Liver (tissue), 9 donors: ENCODE results near the gene ZRANB1. TPM values are rescaled to one million over a fixed set of nuclear protein-coding genes. Genes with fewer than 3 reads are reported as not detected.

Source experiments
- DNase-seq: peaks from one replicate; pipeline ENCODE4 v3.0.0-alpha.2; 2017; ENCODE audit warnings: low spot score
- H3K27ac ChIP-seq, 2 donors: one replicate each; pipeline ENCODE4 v1.7.0; 2013; ENCODE audit warnings: inconsistent platforms in 2 of 2, low read length in 2 of 2, control low read depth in 1 of 2, low read depth in 1 of 2, mild to moderate bottlenecking in 1 of 2
- H3K27me3 ChIP-seq, 4 donors: one replicate each; pipeline versions ENCODE4 v1.6.1 to v1.7.0; 2013; ENCODE audit warnings: low read length in 3 of 4, inconsistent platforms in 1 of 4, mild to moderate bottlenecking in 1 of 4, moderate library complexity in 1 of 4; ENCODE audit not compliant: control insufficient read depth in 4 of 4, insufficient read depth in 4 of 4
- H3K36me3 ChIP-seq, 4 donors: one replicate each; pipeline versions ENCODE4 v1.6.1 to v1.7.0; 2013; ENCODE audit warnings: low read length in 3 of 4, mild to moderate bottlenecking in 3 of 4, low read depth in 1 of 4, moderate library complexity in 1 of 4; ENCODE audit not compliant: control insufficient read depth in 4 of 4, insufficient read depth in 3 of 4
- H3K4me1 ChIP-seq, 4 donors: one replicate each; pipeline versions ENCODE4 v1.6.1 to v1.7.0; 2013; ENCODE audit warnings: low read length in 3 of 4, mild to moderate bottlenecking in 3 of 4, moderate library complexity in 1 of 4; ENCODE audit not compliant: control insufficient read depth in 4 of 4, insufficient read depth in 4 of 4
- H3K4me3 ChIP-seq, 3 donors: one replicate each; pipeline versions ENCODE4 v1.6.1 to v1.7.0; 2013; ENCODE audit warnings: low read length in 3 of 3, control low read depth in 1 of 3, low read depth in 1 of 3, mild to moderate bottlenecking in 1 of 3
- H3K9ac ChIP-seq, 2 donors: one replicate each; pipeline ENCODE4 v1.7.0; 2013; ENCODE audit warnings: low read length in 2 of 2, mild to moderate bottlenecking in 2 of 2, moderate library complexity in 2 of 2, control low read depth in 1 of 2, low read depth in 1 of 2
- H3K9me3 ChIP-seq, 4 donors: one replicate each; pipeline versions ENCODE4 v1.6.1 to v1.7.0; 2013; ENCODE audit warnings: low read length in 3 of 4; ENCODE audit not compliant: control insufficient read depth in 4 of 4
- ATF3 ChIP-seq: IDR thresholded peaks from 2 replicates; pipeline ENCODE4 v1.6.1; 2016; ENCODE audit warnings: antibody characterized with exemption
- CTCF ChIP-seq: fragments of 150-350 bp; IDR thresholded peaks from 2 replicates; pipeline ENCODE4 v1.5.1; 2017; ENCODE audit warnings: improper control_type of control experiment, low read depth, low read length; ENCODE audit not compliant: missing input control
- EGR1 ChIP-seq, 2 donors: IDR thresholded peaks; 2 replicates each; pipeline ENCODE4 v1.6.1; 2016 to 2018; ENCODE audit warnings: antibody characterized with exemption in 2 of 2, low read depth in 2 of 2
- FOXA1 ChIP-seq: IDR thresholded peaks from 2 replicates; pipeline ENCODE4 v1.6.1; 2016; ENCODE audit warnings: antibody characterized with exemption
- FOXA2 ChIP-seq: IDR thresholded peaks from 2 replicates; pipeline ENCODE4 v1.6.1; 2016; ENCODE audit warnings: antibody characterized with exemption
- GABPA ChIP-seq, 2 donors: IDR thresholded peaks in 1 of 2; conservative IDR thresholded peaks in 1 of 2; 2 replicates each; pipeline ENCODE4 v1.6.1; 2016; ENCODE audit warnings: antibody characterized with exemption in 2 of 2, mild to moderate bottlenecking in 1 of 2, moderate library complexity in 1 of 2
- HNF4A ChIP-seq, 2 donors: conservative IDR thresholded peaks; 2 replicates each; pipeline ENCODE4 v1.6.1; 2016; ENCODE audit warnings: antibody characterized with exemption in 2 of 2, mild to moderate bottlenecking in 2 of 2
- HNF4G ChIP-seq: IDR thresholded peaks from 2 replicates; pipeline ENCODE4 v1.6.1; 2016; ENCODE audit warnings: antibody characterized with exemption
- JUND ChIP-seq, 2 donors: IDR thresholded peaks; 2 replicates each; pipeline ENCODE4 v1.6.1; 2016; ENCODE audit warnings: antibody characterized with exemption in 2 of 2
- MAX ChIP-seq: IDR thresholded peaks from 2 replicates; pipeline ENCODE4 v1.6.1; 2016; ENCODE audit warnings: antibody characterized with exemption
- RAD21 ChIP-seq, 2 donors: IDR thresholded peaks; 2 replicates each; pipeline ENCODE4 v1.6.1; 2016; ENCODE audit warnings: antibody characterized with exemption in 2 of 2, mild to moderate bottlenecking in 2 of 2
- REST ChIP-seq: IDR thresholded peaks from 2 replicates; pipeline ENCODE4 v1.6.1; 2016; ENCODE audit warnings: antibody characterized with exemption, mild to moderate bottlenecking
- RXRA ChIP-seq, 2 donors: IDR thresholded peaks; 2 replicates each; pipeline ENCODE4 v1.6.1; 2017 to 2018; ENCODE audit warnings: antibody characterized with exemption in 2 of 2, mild to moderate bottlenecking in 1 of 2
- SP1 ChIP-seq: IDR thresholded peaks from 2 replicates; pipeline ENCODE4 v1.6.1; 2018; ENCODE audit warnings: antibody characterized with exemption, mild to moderate bottlenecking
- YY1 ChIP-seq: IDR thresholded peaks from 2 replicates; pipeline ENCODE4 v1.6.1; 2016; ENCODE audit warnings: antibody characterized with exemption, mild to moderate bottlenecking
- ZBTB33 ChIP-seq: IDR thresholded peaks from 2 replicates; pipeline ENCODE4 v1.6.1; 2016; ENCODE audit warnings: antibody characterized with exemption
- WGBS: extraction: QIAGEN DNeasy Blood & Tissue Kit; methylation state at CpG from one replicate; pipeline ENCODE4 v1.1.7; 2013; 5-methylcytosine and 5-hydroxymethylcytosine counted together
- polyA plus RNA-seq, 2 donors: library from polyadenylated mRNA; stranded (reverse) in 1 of 2; unstranded in 1 of 2; fragments of 200-250 nt in 1 of 2; fragments of >200 nt in 1 of 2; fragmentation: Nextera tagmentation in 1 of 2; extraction: Ambion mirVana in 1 of 2; gene quantifications; one replicate each; pipeline versions ENCODE4 v1.2.1 to v1.2.3, GENCODE V29; 2013 to 2015
- total RNA-seq, 2 donors: library from RNA; depleted of rRNA; stranded (reverse); fragments of >200 nt; gene quantifications; one replicate each; pipeline ENCODE4 v1.2.3, GENCODE V29; 2014
- donor health status: healthy.
- donor health status: healthy.
- donor health status: healthy.
- donor health status: healthy.
- donor health status: healthy.

ZRANB1 gene
- total and polyA plus RNA-seq, 4 donors = 6.2 to 32.5 (median 14.4) TPM

- 63% methylated on average over 6 of the region's 6 CpGs for WGBS
- peaks cover 0 to 23% (median 3%) of the 10 kb centered on the region in 4 donors for H3K36me3 ChIP-seq
These were observed 41.4 kb downstream of the ZRANB1 start for GRCh38 chr10:124983321-124983720.

GRCh38 chr10:124984376-124984775, 42.5 kb downstream of the ZRANB1 start:
- TF ChIP-seq GABPA (IDR thresholded peaks at IDR 0.05 in 1 of 2, conservative IDR thresholded peaks at IDR 0.05 in 1 of 2) (no peak), YY1 (peak; percentile 51), RAD21 (IDR thresholded peaks at IDR 0.05) (peak; percentile 12 to 35), HNF4G (peak; percentile 53), REST (no peak), SP1 (peak; percentile 71), EGR1 (IDR thresholded peaks at IDR 0.05; ENCODE audit: low read depth in 2 of 2) (peak in 1 of 2 donors; percentile 23), ZBTB33 (peak; percentile 44), MAX (peak; percentile 36), FOXA2 (peak; percentile 41), FOXA1 (no peak), HNF4A (conservative IDR thresholded peaks at IDR 0.05) (peak; percentile 87 to 88), ATF3 (no peak), JUND (IDR thresholded peaks at IDR 0.05) (peak in 1 of 2 donors; percentile 8), RXRA (IDR thresholded peaks at IDR 0.05) (peak; percentile 65 to 78), CTCF (no peak)
- peaks cover 0 to 23% (median 3%) of the 10 kb centered on the region in 4 donors for H3K36me3 ChIP-seq
- H3K9me3 ChIP-seq = no peaks in the 10 kb centered on the region
- H3K27ac ChIP-seq = peak overlapping the region; percentile 45 to 81
- H3K27me3 ChIP-seq = no peaks in the 10 kb centered on the region
- peaks cover 8 to 52% (median 45%) of the 10 kb centered on the region in 4 donors for H3K4me1 ChIP-seq
- no peak for DNase-seq
- H3K4me3 ChIP-seq = no peak overlapping the region
- 22% methylated on average over 1 of the region's 1 CpG for WGBS
- peak overlapping the region in 1 of 2 donors; percentile 0 for H3K9ac ChIP-seq

More at GRCh38 chr10:124983321-124983720, 41.4 kb downstream of the ZRANB1 start:
- Histone ChIP-seq H3K4me1 (peaks cover 7 to 52% (median 45%) of the 10 kb centered on the region in 4 donors), H3K9me3 (no peaks in the 10 kb centered on the region), H3K27ac (peak overlapping the region; percentile 45 to 81), H3K9ac (peak overlapping the region in 1 of 2 donors; percentile 32), H3K4me3 (no peak overlapping the region), H3K27me3 (no peaks in the 10 kb centered on the region)
- no peak for DNase-seq
- no peak for TF ChIP-seq SP1
